GM18517 (cell line): Measurements from ENCODE around the gene DDX46.
"Not testable (repeated sequence)": the region's sequence is repeated elsewhere in the genome, so short reads cannot be mapped to it uniquely, and the experiment has no call there.

Experiments used
- ATAC-seq: cut with Tn5 transposase; IDR thresholded peaks from one replicate; pipeline ENCODE4 v1.9.1; 2021; ENCODE audit warnings: mild to moderate bottlenecking, moderate library complexity; ENCODE audit not compliant: unreplicated experiment

DDX46 gene

DNA sequence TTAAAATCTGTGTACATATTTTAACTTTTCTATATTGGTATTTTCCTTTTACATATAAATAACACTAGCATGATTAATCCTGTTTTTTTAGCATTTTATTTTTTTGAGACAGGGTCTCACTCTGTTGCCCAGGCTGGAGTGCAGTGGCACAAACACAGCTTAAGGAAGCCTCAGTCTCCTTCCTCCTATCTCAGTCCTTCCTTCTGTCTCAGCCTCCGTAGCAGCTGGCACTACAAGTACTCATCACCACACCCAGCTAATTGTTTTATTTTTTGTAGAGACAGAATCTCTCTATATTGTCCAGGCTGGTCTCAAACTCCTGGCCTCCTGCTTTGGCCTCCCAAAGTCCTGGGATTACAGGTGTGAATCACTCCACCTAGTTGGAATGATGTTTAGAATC lies 85.7 kb downstream of the DDX46 start:
- no peak for ATAC-seq

GRCh38 chr5:134845335-134845851 lies 86.8 kb downstream of the DDX46 start:
- ATAC-seq, result no peak

- peak; percentile 83 for ATAC-seq
These were observed 87.5 kb downstream of the DDX46 start, which contains the start of gene C5orf24 for GRCh38 chr5:134845852-134846640. Gene C5orf24 (plus strand): TSS chr5:134845968. CDS start chr5:134854901, 8,933 bp downstream.

DNA sequence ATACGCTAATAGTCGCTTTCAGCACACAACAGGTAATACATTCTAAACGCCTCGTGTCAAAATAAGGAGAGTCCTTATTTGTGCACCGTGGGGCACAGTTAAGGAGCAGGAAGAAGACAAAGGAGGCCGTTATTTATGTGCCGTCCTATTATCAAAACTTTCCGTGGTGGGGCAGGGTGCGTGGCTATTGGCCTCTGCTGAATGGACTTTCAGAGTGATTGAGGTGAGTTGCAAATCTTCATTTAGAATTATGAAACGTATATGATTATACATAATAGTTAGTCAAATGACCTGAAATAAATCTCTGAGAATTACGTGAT lies 88.0 kb downstream of the DDX46 start:
- ATAC-seq, result no peak

DNA sequence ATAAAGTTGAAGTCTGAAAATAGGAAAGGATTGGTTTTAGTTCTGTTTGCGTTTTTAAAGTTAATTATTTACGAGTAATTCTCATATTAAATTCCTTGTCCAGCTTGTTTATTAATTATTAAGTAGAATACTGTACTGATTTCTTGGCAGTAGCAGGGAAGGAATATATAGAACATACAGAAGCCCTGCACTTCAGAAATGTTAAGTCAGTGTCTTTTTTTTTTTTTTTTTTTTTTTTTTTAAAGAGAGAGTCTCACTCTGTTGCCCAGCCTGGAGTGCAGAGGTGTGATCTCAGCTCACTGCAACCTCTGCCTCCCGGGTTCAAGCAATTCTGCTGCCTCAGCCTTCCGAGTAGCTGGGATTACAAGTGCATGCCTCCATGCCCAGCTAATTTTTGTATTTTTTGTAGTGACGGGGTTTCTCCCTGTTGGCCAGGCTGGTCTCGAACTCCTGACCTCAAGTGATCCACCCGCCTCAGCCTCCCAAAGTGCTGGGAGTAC lies 90.9 kb downstream of the DDX46 start:
- ATAC-seq, result not testable (repeated sequence)

DNA sequence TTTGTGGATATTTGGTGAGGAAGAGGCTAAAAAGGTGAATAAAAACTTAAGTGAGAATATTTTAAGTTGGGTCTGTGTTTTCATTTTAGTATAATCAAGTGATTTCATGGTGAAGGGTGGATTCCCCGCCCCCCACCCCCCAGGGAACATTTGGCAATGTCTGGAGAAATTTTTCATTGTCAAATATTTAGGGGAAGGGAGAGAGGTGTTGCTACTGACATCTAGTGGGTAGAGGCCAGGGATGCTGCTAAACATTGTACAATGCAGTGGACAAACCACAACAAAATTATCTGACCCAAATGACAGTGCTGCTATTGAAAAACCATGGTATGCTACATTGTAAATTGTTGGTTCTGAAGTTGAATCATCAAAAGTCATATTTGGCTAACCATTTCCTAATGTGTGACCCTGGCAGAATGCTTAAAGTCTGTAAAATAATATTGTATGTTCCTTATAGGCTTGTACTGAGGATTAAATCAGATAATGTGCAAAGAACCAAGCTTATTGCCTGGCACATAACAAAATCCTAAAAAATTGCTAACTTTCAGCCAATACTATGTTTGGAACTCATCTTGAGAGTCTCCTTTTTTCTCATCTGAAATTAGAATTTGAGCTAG lies 92.8 kb downstream of the DDX46 start:
- ATAC-seq, result no peak

DNA sequence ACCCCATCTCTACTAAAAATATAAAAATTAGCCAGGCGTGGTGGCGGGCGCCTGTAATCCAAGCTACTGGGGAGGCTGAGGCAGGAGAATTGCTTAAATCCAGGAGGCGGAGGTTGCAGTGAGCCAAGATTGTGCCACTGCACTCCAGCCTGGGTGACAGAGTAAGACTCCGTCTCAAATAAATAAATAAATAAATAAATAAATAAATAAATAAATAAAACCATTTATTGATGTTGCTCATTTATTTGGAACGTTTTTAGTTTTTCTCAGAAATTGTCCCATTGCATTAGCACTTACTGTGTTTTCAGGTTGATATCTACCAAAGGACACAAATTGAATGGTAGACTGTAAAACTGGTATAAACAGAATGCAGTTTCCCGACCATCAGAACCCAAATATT lies 97.9 kb downstream of the DDX46 start:
- not testable (repeated sequence) for ATAC-seq

DNA sequence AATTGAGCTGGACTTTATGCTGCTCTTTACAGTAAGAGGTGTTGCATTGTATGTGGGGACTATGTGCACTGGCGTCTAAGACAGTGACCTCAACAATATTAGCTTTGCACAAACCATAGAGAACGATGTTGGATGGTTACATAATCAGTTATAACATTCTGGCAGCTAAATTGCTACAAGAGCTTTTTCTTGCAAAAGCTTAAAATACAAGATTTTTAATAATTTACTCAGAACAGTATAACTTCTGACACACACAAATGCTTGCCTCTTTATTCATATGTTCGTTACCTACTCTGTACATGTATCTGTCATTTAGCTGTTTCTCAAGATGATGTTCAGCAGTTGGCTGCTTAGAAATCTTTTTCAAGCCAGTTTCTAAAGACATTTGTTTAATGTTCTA lies 98.8 kb downstream of the DDX46 start:
- ATAC-seq, result no peak

GRCh38 chr5:134864707-134865106 lies 106.1 kb downstream of the DDX46 start:
- ATAC-seq, result no peak

GRCh38 chr5:134873494-134873893 lies 114.9 kb downstream of the DDX46 start:
- no peak for ATAC-seq

DNA sequence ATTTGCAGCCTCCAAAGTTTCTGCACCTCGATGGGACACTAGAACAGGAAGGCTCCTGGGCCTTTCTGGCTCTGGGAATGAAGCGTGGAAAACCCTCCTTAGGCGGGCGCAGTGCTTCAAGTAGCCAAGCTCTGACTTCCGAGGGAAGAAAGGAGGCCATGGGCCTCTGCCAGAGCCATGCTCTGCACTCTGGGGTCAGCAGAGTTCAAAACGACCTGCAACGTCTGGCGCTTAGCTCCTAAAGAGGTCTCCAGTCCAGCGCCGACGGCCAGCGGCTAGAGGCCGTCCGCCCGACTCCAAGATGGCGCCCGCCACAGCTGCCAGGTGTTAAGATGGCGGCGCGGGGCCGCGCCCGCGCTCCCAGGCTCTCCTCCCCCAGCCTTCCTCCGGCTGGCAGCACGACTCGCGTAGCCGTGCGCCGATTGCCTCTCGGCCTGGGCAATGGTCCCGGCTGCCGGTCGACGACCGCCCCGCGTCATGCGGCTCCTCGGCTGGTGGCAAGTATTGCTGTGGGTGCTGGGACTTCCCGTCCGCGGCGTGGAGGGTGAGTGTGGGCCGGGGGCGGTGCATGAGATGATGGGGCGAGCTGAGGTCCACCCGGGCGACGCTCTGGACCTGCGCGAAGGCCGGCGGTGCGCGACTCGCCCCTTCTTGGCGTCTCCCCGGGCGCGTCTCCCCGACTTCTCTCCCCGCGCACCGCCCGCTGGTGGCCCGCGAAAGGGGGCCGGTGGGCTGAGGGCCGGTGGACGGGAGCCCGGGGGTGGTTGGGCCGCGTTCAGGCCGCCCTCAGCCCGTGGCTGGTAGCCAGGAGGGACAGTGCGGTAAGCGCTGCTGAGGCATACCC lies 115.6 kb downstream of the DDX46 start, which contains the start of gene TXNDC15:
Gene TXNDC15 (plus strand): TSS at position 385 of the 844 bp plus-strand sequence. CDS start 57 bp downstream, at position 442.
- ATAC-seq, result peak; percentile 74

- ATAC-seq, result peak; percentile 22
These were observed 116.5 kb downstream of the DDX46 start for GRCh38 chr5:134874831-134875655.

DNA sequence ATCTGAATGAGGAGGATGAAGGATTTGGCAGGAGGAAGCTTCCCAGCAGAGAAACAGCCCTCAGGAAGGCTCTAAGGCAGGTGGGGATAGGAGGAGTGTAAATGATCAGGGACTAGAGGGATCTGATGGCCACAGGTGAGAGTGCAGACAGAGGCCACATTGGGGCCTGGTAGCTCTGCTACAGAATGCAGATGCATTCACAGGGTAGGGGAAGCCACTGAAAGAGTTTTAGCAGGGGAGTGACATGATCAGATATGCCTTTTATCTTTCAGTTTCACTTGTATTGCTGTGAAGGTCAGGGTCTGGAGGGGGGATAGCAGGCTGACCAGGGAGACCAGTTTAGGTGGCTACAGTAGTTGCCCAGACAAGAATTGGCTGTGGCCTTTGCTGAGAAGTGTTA lies 118.6 kb downstream of the DDX46 start:
- peak; percentile 49 for ATAC-seq

GRCh38 chr5:134878403-134878802 lies 119.8 kb downstream of the DDX46 start:
- no peak for ATAC-seq

GRCh38 chr5:134879456-134879855 lies 120.9 kb downstream of the DDX46 start:
- ATAC-seq, result no peak
